Memory B cell (primary cell): ENCODE results near the gene SKOR1.

Experiments
- ATAC-seq: fragments of 150-1000 bp; cut with Tn5 transposase; 2 replicates; pipeline ENCODE4 v1.10.0; 2021; ENCODE audit warnings: low read depth, mild to moderate bottlenecking, moderate library complexity
- DNase-seq, 2 donors: peaks; one replicate each; pipeline ENCODE4 v3.0.0; 2022; ENCODE audit warnings: low spot score in 2 of 2
- H3K27ac Mint-ChIP-seq: one replicate; pipeline ENCODE4 v1.8.0; 2022; ENCODE audit warnings: mild to moderate bottlenecking, moderate library complexity, mixed read lengths
- H3K27me3 Mint-ChIP-seq: one replicate; pipeline ENCODE4 v1.8.0; 2022; ENCODE audit warnings: mixed read lengths
- H3K36me3 Mint-ChIP-seq: one replicate; pipeline ENCODE4 v1.8.0; 2022; ENCODE audit warnings: mild to moderate bottlenecking, mixed read lengths
- H3K4me1 Mint-ChIP-seq: one replicate; pipeline ENCODE4 v1.8.0; 2022; ENCODE audit warnings: mixed read lengths
- H3K4me3 Mint-ChIP-seq: one replicate; pipeline ENCODE4 v1.8.0; 2022; ENCODE audit warnings: mild to moderate bottlenecking, moderate library complexity, mixed read lengths
- H3K9me3 Mint-ChIP-seq: one replicate; pipeline ENCODE4 v1.8.0; 2022; ENCODE audit warnings: mixed read lengths

The SKOR1 gene

DNA sequence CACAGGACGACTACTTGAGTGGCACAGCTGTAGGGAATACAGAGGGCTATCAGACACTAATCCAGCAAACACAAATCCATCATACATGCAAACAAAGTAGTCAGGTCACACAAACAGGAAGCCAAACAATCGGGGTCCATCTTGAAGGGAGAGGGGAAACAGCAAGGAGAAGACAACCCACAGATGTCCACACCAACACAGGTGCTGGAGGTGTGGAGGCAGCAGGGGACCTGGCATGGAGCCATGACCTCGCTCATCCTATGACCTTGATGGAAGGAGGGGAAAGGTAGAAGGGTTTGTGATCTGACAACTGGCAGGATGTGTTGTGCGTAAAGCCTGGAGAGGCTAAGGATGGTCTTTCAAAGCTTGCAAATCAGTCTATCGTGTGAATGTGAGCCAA lies 39.9 kb upstream of the SKOR1 start:
- DNase-seq = no peak
- Mint-ChIP-seq H3K27ac (peak overlapping the region; percentile 88), H3K4me3 (no peak overlapping the region), H3K9me3 (no peaks in the 10 kb centered on the region), H3K27me3 (no peaks in the 10 kb centered on the region), H3K36me3 (peaks cover 13% of the 10 kb centered on the region), H3K4me1 (peaks cover 25% of the 10 kb centered on the region)
- no peak for ATAC-seq

DNA sequence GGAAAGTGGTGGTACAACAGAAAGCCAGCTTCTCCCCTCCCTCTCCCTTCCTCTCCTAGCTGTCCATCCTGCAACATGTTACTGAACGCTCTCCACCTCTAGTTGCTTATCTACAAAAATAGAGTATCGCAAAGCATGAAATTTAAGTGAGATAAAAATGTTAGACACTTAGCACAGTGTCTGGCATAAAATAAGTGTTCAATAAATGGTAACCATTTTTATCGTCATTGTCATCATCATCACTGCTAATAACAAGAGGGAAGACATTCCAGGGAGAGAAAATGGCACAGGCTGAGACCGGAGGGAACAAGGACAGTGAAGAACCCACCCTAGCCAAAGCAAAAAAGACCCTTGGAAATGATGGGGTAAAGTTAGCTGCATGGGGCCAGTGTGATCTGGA lies 38.7 kb upstream of the SKOR1 start:
- Mint-ChIP-seq H3K36me3 (peaks cover 18% of the 10 kb centered on the region), H3K27me3 (no peaks in the 10 kb centered on the region), H3K4me3 (no peak overlapping the region), H3K27ac (no peak overlapping the region), H3K4me1 (peaks cover 25% of the 10 kb centered on the region), H3K9me3 (no peaks in the 10 kb centered on the region)
- DNase-seq (no peak), ATAC-seq (no peak)

DNA sequence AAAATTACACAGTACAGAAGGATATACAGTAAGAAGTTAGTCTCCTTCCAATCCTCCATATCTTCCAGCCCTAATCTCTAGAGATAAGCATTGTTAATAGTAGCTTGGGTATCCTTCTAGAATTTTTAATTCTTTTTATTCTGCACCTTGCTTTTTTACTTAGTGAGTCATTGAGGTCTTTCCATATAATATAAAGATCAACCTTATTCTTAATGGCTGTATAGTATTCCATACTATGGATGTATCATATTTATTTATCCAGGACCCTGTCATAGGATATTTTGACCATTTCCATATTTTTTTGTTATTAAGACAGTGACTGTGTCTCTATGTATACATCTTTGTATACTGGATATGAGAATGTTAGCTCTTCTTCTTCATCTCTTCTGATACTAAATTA lies 36.3 kb upstream of the SKOR1 start:
- Mint-ChIP-seq H3K9me3 (no peaks in the 10 kb centered on the region), H3K4me1 (peaks cover 18% of the 10 kb centered on the region), H3K4me3 (no peak overlapping the region), H3K27ac (no peak overlapping the region), H3K36me3 (peaks cover 24% of the 10 kb centered on the region), H3K27me3 (no peaks in the 10 kb centered on the region)
- no peak for DNase-seq
- ATAC-seq = no peak

DNA sequence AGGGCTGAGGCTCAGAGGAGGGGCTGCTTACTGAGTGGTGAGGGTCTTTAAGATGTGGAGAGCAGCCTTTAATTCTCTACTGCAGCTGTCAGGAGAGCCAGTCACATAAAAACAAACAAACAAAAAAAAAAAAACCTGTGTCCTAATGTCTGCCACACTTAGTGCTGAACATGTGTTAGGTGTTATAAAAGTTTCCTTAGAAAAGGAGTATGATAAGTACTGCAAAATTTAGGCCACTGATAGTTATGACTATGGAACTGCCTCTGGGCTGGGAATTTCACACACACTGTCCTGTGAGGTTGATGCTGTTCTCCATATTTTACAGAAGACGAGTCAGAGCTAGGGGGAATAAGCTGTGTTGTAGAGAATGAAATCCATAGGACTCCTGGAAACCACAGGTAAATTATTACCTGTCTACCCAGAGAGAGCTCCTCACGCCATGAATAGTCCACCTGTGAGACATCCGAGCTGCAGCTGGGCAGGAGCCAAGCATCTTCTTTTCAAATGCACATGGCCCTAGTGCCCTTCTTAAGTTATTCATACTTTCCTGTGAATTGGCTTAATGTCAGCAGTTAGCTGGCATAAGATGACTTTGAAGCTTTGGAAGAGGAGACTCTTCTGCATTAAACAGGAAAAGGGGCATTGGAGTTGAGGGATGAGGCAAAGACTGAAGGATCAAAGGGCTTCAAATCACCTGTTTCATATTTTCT lies 34.5 kb upstream of the SKOR1 start:
- no peaks in the 10 kb centered on the region for H3K27me3 Mint-ChIP-seq
- H3K4me3 Mint-ChIP-seq = no peak overlapping the region
- H3K4me1 Mint-ChIP-seq = peaks cover 6% of the 10 kb centered on the region
- peaks cover 26% of the 10 kb centered on the region for H3K36me3 Mint-ChIP-seq
- no peak overlapping the region for H3K27ac Mint-ChIP-seq
- DNase-seq (no peak), ATAC-seq (no peak)
- H3K9me3 Mint-ChIP-seq = peaks cover 3% of the 10 kb centered on the region

DNA sequence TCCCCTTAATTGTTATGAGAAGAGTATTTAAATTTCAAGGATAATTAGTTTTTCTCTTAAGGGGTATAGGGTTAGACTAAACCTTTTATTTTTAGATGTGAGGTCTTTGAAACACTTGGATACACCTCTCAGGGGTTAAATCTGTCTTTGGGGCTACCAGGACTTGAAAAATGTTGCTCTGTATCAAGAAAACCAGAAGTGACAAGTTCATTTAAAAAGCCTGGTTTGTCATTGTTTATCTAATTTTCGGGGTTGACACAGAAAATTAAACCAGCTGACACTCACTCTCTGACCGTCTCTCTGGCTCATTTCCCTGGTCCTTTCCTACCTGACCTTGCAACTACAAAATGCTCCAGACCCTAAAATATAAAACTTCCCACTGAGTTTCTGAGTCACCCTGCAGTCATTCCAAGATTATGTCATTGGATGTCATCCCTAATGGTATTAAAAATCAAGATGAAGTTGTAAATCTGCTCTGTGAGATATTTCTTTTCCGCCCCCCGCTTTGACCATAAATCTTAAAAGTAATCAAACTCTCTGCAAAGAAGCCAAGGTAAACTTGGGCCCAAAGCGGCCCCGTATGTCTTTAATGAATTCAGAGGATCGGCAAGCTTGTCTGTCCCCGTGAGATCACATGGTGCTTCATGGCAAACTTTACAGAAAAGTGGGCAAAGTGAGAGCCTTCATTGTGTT lies 32.9 kb upstream of the SKOR1 start:
- DNase-seq = no peak
- Mint-ChIP-seq H3K4me3 (no peak overlapping the region), H3K27ac (no peak overlapping the region), H3K4me1 (peaks cover 5% of the 10 kb centered on the region), H3K27me3 (no peaks in the 10 kb centered on the region), H3K36me3 (peaks cover 23% of the 10 kb centered on the region), H3K9me3 (peaks cover 3% of the 10 kb centered on the region)
- ATAC-seq = no peak

DNA sequence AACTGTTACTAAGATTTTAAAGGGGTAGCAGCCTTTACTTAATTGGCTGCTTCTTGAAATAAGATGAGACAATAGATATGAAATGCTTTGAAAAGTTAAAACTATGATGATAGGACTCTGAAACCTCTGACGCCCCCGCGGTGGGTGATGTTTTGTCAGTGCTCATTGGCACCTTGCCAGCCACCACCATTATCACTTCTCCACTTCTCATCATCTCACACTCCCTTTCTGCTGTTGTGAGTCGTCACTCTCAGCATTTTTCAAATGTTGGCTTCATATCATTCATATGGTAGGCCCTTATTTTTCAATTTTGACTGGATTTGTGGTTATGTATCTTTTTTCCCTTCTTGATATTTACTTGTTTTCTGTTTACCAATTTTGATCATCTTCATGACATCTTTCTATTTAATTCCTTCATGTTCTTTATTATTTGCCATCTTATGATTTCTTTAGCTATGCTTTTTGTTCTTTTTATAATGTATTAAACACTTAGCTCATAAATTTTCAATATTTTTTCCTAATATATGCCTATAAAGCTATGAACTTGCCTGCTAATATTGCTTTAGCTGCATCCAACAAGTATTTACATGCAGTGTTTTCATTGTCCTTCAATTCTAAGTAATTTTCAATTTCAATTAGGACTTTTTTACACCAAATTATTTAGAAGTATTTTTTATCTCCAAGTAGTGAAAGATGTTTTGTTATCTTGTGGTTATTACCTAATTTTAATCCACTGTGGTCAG lies 30.3 kb upstream of the SKOR1 start:
- ATAC-seq (no peak), DNase-seq (no peak)
- no peaks in the 10 kb centered on the region for H3K27me3 Mint-ChIP-seq
- peaks cover 5% of the 10 kb centered on the region for H3K4me1 Mint-ChIP-seq
- H3K36me3 Mint-ChIP-seq = peaks cover 30% of the 10 kb centered on the region
- H3K4me3 Mint-ChIP-seq = no peak overlapping the region
- H3K9me3 Mint-ChIP-seq = peaks cover 3% of the 10 kb centered on the region
- no peak overlapping the region for H3K27ac Mint-ChIP-seq

DNA sequence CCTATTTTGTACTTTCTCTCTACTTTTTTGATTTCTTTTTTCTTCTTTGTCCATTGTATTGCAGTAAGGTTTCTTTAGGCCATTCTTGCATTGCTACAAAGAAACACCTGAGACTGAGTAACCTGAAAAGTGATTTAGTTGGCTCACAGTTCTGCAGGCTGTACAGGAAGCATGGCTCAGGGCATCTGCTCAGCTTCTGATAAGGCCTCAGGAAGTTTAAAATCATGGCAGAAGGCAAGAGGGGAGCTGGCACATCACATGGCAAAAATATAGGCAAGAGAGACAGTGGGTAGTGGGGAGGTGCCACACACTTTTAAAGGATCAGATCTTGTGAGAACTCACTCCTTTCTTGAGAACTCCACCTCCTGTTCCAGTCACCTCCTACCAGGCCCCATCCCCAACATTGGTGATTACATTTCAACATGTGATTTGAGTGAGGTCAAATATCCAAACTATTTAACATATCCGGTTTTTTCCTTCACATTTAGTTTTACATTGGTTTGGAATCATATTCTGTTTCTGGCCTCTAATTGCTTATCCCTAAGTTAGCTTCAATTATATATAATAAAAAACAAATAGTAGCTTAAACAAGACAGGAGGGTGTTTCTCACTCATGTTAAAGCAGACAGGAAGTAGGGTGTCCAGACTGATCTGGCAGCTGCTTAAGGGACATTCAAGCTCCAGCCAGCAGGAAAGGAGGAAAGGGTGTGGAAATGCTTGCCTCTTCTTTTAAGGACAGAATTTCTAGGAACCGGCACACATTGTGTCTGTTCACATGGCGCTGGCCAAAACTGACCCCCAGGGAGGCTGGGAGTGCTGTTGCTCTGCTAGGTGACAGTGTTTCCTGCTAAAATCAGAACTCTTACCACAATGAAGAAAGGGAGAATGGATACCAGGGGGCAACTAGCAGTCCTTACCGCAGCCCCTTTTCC lies 28.8 kb upstream of the SKOR1 start:
- peaks cover 3% of the 10 kb centered on the region for H3K9me3 Mint-ChIP-seq

DNA sequence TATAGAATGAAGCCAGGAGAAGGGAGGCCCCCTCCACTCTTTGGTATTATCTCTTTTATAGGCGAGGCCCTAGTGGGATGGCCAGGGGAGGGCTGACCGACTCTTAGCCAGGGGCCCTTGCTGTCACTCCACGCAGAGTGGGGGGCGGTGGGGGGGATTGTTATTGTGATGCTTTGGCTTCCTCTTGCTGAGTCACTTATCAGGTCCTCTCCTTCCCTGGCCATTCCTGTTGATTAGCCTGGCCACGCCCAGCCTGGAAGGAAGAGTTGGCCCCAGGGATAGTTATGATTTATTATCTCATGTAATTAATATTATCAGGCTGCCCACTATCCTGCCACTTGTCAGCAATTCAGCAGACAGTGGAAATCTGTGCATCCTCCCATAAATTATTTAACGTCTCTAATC lies 25.5 kb upstream of the SKOR1 start:
- no peak for ATAC-seq
- Mint-ChIP-seq H3K27me3 (no peaks in the 10 kb centered on the region), H3K4me3 (no peak overlapping the region), H3K4me1 (peaks cover 15% of the 10 kb centered on the region), H3K27ac (no peak overlapping the region), H3K9me3 (peaks cover 3% of the 10 kb centered on the region), H3K36me3 (peaks cover 21% of the 10 kb centered on the region)
- DNase-seq = no peak

More for the DNA sequence above, 28.8 kb upstream of the SKOR1 start:
- no peaks in the 10 kb centered on the region for H3K27me3 Mint-ChIP-seq
- ATAC-seq = no peak
- H3K36me3 Mint-ChIP-seq = peaks cover 25% of the 10 kb centered on the region
- DNase-seq = no peak
- no peak overlapping the region for H3K4me3 Mint-ChIP-seq
- H3K4me1 Mint-ChIP-seq = peaks cover 5% of the 10 kb centered on the region
- H3K27ac Mint-ChIP-seq = no peak overlapping the region

DNA sequence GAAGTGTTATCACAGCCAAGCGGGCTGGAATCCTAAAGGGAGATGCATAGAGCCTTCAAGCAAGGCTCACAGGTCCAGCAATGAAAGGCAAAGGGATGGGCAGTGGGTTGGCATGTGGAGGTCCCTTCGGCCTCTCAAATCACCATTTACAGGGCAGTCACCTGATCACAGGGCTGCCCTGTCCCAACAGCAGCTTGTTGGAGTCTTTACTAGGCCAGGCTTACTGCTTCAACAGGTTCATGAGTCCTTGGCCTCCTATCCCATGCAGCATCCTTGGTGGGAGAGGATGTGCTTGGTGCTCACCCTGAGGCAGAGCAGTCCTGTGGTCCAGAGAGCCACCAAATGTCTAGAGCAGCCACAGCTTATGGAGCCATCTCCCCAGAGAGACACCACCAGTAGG lies 24.2 kb upstream of the SKOR1 start:
- ATAC-seq (no peak), DNase-seq (no peak)
- Mint-ChIP-seq H3K4me1 (peaks cover 13% of the 10 kb centered on the region), H3K27me3 (no peaks in the 10 kb centered on the region), H3K4me3 (no peak overlapping the region), H3K9me3 (no peaks in the 10 kb centered on the region), H3K36me3 (peaks cover 11% of the 10 kb centered on the region), H3K27ac (no peak overlapping the region)

DNA sequence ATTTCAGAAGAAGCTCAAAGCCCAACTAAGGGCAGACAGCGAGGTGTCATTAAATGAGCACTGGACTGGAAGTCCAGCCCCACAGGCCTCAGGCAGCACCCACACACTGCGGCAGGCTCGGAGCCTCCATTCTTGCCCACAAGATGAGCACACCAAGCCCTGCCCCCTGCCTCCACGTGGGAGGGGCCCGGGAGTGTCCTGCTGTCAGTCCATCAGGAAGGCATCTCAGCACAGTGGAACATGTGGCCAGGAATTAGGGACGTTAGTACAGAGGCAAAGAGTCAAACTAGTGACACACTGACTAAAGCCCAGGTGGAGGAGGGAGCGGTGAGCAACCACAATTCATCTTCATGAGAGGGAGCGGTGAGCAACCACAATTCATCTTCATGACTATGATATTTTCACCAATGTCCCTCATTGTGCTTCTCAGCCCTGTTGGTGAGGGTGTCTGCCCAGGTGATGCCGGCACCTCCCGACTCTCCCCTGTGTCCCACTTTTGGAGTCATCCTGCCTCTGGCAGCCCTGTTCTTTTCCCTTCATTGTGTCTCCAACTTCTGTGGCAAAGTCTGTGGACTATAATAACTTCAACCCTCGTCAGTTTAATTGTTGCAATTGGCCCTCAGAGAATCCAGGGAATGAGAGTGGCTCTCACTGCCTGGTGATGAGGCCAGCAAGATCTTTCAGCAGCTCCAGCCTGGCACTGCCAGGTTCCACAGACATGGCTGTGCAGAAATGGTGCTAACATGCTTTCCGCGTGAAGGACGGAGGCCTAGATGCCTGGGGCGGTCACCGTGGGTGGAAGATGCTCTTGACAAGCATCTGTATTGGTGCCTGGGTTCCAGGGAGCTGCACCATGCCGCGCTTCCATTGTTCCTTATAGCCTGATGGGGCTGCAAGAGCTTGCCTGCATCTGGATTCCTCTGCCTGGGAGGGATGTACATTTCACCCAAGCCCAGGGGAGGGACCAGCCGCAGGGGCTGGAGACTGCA lies 23.1 kb upstream of the SKOR1 start:
- Mint-ChIP-seq H3K36me3 (peaks cover 10% of the 10 kb centered on the region), H3K4me3 (no peak overlapping the region), H3K4me1 (peaks cover 11% of the 10 kb centered on the region), H3K27ac (no peak overlapping the region), H3K27me3 (no peaks in the 10 kb centered on the region), H3K9me3 (no peaks in the 10 kb centered on the region)
- DNase-seq = no peak
- ATAC-seq = no peak

DNA sequence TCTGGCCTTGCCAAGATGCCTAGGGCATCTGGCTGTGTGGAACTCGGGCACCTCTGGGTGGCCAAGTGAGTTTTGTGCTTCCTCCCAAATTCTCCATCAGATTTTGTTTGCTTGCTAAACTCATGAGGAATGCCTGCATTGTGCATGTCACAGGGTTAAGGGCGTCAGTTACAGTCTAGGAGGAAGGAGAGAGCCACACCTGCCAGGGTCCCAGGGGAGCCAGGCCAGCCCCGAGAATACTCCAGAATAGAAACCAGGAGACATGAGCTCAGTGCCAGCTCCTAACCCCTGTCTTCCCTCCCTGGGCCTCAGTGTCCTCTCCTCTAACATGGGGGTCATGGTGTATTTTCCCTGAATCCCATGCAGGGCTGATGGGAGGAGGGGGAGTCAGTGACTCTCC lies 22.0 kb upstream of the SKOR1 start:
- H3K27ac Mint-ChIP-seq = no peak overlapping the region
- H3K27me3 Mint-ChIP-seq = no peaks in the 10 kb centered on the region
- H3K9me3 Mint-ChIP-seq = no peaks in the 10 kb centered on the region
- DNase-seq (no peak), ATAC-seq (no peak)
- H3K4me3 Mint-ChIP-seq = no peak overlapping the region
- H3K36me3 Mint-ChIP-seq = peaks cover 10% of the 10 kb centered on the region
- H3K4me1 Mint-ChIP-seq = peaks cover 11% of the 10 kb centered on the region

DNA sequence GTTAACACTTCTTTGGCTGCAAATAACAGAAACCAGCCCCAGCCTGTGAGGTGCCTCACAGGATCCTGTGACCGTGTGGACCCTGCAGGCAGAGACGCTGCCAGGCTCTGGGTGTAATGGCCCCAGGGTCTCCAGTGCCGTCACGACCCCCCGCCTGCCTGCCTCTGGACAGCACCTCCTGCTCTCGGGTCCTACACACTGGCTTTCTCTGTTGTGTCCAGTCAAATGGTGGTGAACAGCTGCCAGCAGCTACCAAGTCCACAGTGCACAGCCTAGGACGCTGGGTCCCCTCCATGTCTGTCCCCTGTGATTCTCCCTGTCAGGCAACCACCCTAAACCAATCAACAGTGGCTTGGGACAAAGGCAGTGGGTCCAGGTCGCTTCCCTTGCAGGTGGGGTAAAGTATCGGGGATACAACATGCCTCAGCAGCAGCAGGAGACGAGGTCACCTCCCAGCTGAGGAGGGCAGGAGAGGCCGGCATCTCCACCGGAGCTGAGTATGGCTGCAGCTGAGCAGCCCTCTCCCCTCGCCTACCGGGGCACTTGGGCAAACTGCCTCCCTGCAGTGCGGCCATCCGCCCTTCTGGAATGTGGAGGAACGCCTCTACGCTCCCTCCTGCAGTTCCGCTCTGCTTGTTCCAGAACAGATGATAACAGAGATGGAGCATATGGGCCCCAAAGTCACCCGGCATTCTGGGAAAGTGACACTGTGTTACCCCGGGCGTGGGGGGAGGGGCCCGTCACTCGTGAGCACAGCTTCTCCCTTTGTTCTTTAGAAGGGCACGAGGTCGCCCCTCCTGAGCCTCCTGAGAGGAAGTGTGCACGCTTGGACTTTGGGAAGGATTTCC lies 21.1 kb upstream of the SKOR1 start:
- DNase-seq (no peak), ATAC-seq (no peak)
- Mint-ChIP-seq H3K9me3 (no peaks in the 10 kb centered on the region), H3K27ac (no peak overlapping the region), H3K36me3 (peaks cover 11% of the 10 kb centered on the region), H3K27me3 (no peaks in the 10 kb centered on the region), H3K4me3 (no peak overlapping the region), H3K4me1 (peaks cover 11% of the 10 kb centered on the region)
